A673 (cell line): ENCODE results near the gene KRT79.

ENCODE experiments used
- CTCF ChIP-seq: fragments of 300-800, 200-600 bp; sonication (generic); conservative IDR thresholded peaks from 2 replicates; pipeline ENCODE4 v1.5.1; 2017; ENCODE audit warnings: low read depth, mild to moderate bottlenecking, antibody characterized with exemption, low read length, moderate library complexity, mixed read lengths
- EZH2 ChIP-seq: fragments of 200-600 bp; sonication (generic); IDR thresholded peaks from 2 replicates; pipeline ENCODE4 v1.6.1; 2017; ENCODE audit warnings: borderline replicate concordance, low read depth, mild to moderate bottlenecking, mixed read lengths, antibody characterized with exemption, low read length; ENCODE audit not compliant: poor library complexity, severe bottlenecking

GRCh38 chr12:52827499-52828090, 6.5 kb downstream of the KRT79 start:
- TF ChIP-seq CTCF (no peak), EZH2 (no peak)
